Esophagus squamous epithelium (tissue), 5 donors: ENCODE results near the gene MAPK12. TPM values are rescaled to one million over a fixed set of nuclear protein-coding genes. Genes with fewer than 3 reads are reported as not detected.

Source experiments
- DNase-seq: peaks from one replicate; lab custom pipeline; 2025; lab: John Stamatoyannopoulos, UW
- H3K27ac ChIP-seq, 4 donors: fragments of 200-600 bp; sonication (generic); one replicate each; pipeline ENCODE4 v1.5.1; 2016 to 2019; ENCODE audit warnings: mild to moderate bottlenecking in 1 of 4
- H3K27me3 ChIP-seq, 4 donors: fragments of 200-600 bp; sonication (generic); 1 replicate in 3 of 4; 2 replicates in 1 of 4; pipeline versions ENCODE4 v1.5.1 to v1.6.0; 2017 to 2021; ENCODE audit warnings: antibody characterized with exemption in 1 of 4
- H3K36me3 ChIP-seq, 3 donors: fragments of 200-600 bp; sonication (generic); one replicate each; pipeline ENCODE4 v1.5.1; 2016 to 2019
- H3K4me1 ChIP-seq, 3 donors: fragments of 200-600 bp; sonication (generic); one replicate each; pipeline ENCODE4 v1.5.1; 2017 to 2019
- H3K4me3 ChIP-seq, 4 donors: fragments of 200-600 bp; sonication (generic); 1 replicate in 3 of 4; 2 replicates in 1 of 4; pipeline ENCODE4 v1.5.1; 2016 to 2019; ENCODE audit warnings: mild to moderate bottlenecking in 2 of 4, moderate library complexity in 1 of 4
- H3K9me3 ChIP-seq, 3 donors: fragments of 200-600 bp; sonication (generic); one replicate each; pipeline ENCODE4 v1.5.1; 2016 to 2019
- CTCF ChIP-seq, 6 experiments: fragments of 450-650 bp in 4 of 6; fragments of 200-600 bp in 2 of 6; sonication (generic) in 2 of 6; IDR thresholded peaks; one replicate each; pipeline ENCODE4 v1.5.1; 2016 to 2019; ENCODE audit warnings: antibody characterized with exemption in 6 of 6, mild to moderate bottlenecking in 4 of 6, moderate library complexity in 4 of 6
- POLR2A ChIP-seq, 4 donors: fragments of 450-650 bp; IDR thresholded peaks; one replicate each; pipeline ENCODE4 v1.6.1; 2017; ENCODE audit warnings: antibody characterized with exemption in 4 of 4, mild to moderate bottlenecking in 4 of 4, moderate library complexity in 3 of 4
- WGBS, 2 donors: methylation state at CpG; one replicate each; pipeline ENCODE4 v1.1.5; 2018; 5-methylcytosine and 5-hydroxymethylcytosine counted together
- intact Hi-C: fragments of 100-400 bp; cut with DNase I; formaldehyde crosslinking; loops from one replicate; pipeline ENCODE4 v1.15.0; 2022
- total RNA-seq, 4 donors: library from RNA; depleted of rRNA; stranded (reverse); fragments of >200 nt; gene quantifications; one replicate each; pipeline ENCODE4 v1.1.0, GENCODE V29; 2016
- donor health status: DM: yes; HTN: yes; CAD: no.

MAPK12 gene
- total RNA-seq, 4 donors from 2014 or later = 0.19 to 6.9 (median 2.3) TPM

DNA sequence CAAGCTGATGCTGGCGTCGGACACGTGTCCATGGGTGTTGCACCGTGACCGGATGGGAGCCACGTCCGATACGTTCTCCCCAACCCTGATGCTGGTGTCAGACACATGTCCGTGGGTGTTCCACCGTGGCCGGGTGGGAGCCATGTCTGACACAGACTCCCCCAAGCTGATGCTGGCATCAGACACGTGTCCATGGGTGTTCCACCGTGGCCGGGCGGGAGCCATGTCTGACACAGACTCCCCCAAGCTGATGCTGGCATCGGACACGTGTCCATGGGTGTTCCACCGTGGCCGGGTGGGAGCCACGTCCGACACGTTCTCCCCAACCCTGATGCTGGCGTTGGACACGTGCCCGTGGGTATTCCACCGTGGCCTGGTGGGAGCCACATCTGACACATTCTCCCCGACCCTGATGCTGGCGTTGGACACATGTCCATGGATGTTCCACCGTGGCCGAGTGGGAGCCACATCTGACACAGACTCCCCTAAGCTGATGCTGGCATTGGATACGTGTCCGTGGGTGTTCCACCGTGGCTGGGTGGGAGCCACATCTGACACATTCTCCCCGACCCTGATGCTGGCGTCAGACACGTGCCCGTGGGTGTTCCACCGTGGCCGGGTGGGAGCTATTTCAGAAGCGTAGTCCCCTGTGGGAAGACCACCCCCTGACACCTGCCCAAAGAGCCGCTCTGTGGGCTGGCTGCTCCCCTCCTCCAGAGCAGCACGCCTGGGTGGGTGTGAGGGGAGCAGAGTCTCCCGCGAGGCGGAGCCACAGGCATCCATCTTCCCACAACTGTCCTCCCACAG is 40.7 kb downstream of the MAPK12 start:
- intact Hi-C loops = no loop called here
- Histone ChIP-seq H3K27me3 (no peaks in the 10 kb centered on the region), H3K4me1 (peaks cover 0 to 11% (median 4%) of the 10 kb centered on the region in 3 donors), H3K27ac (no peak overlapping the region), H3K4me3 (no peak overlapping the region), H3K36me3 (peaks cover 66 to 98% (median 70%) of the 10 kb centered on the region in 3 donors), H3K9me3 (no peaks in the 10 kb centered on the region)
- TF ChIP-seq CTCF (IDR thresholded peaks at IDR 0.05) = no peak
- TF ChIP-seq POLR2A (IDR thresholded peaks at IDR 0.05) = no peak
- DNase-seq = no peak
- WGBS, 2 donors = 90 to 94% methylated on average over 10 to 14 of the region's 45 CpGs

GRCh38 chr22:50219800-50220602 is 41.5 kb downstream of the MAPK12 start:
- Histone ChIP-seq H3K27me3 (no peaks in the 10 kb centered on the region), H3K27ac (no peak overlapping the region), H3K9me3 (no peaks in the 10 kb centered on the region), H3K36me3 (peaks cover 67 to 98% (median 72%) of the 10 kb centered on the region in 3 donors), H3K4me1 (peaks cover 0 to 11% (median 4%) of the 10 kb centered on the region in 3 donors), H3K4me3 (no peak overlapping the region)
- intact Hi-C loops = loop anchor here (10.0 kb wide), 1 partner anchor 295 kb away; no protein-coding TSS in a partner anchor
- TF ChIP-seq POLR2A (IDR thresholded peaks at IDR 0.05) = no peak
- no peak for TF ChIP-seq CTCF (IDR thresholded peaks at IDR 0.05)
- 82 to 92% methylated on average over 8 to 15 of the region's 25 CpGs for WGBS, 2 donors
- DNase-seq = no peak

DNA sequence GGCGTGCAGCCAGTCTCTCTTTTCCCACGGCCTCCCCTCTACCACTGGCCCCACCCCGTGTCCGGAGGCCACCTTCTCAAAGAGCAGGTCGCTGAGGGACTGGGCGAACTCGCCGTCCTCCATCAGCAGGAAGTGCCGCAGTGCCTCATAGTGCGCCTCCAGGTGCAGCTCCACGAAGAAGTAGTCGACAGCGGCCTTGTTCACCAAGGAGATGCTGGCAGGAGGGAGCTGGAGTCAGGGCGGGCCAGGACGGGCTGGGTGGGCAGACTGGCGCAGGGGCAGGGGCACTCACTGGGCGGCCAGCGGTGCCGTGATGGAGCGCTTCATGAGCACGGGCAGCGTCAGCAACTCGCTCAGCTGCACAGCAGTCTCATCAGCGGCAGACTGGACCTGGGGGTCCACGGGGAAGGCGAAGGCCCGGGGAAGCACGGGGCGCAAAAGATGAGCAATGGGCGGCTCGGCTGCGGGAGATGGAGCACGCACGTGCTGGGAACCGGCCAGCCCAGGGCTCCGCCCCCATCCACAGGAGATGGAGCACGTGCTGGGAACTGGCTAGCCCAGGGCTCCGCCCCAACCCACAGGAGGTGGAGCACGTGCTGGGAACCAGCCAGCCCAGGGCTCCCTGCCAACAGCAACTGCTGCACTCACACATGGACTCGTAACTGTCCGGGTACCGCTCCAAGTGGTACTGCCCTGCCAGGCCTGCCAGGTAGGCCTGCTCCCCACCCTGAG is 42.3 kb downstream of the MAPK12 start:
- 59 to 100% methylated on average over 1 to 12 of the region's 42 CpGs for WGBS, 2 donors
- Histone ChIP-seq H3K36me3 (peaks cover 62 to 98% (median 70%) of the 10 kb centered on the region in 3 donors), H3K9me3 (no peaks in the 10 kb centered on the region), H3K4me1 (peaks cover 0 to 11% (median 4%) of the 10 kb centered on the region in 3 donors), H3K27me3 (no peaks in the 10 kb centered on the region), H3K4me3 (no peak overlapping the region), H3K27ac (no peak overlapping the region)
- no peak for TF ChIP-seq CTCF (IDR thresholded peaks at IDR 0.05)
- TF ChIP-seq POLR2A (IDR thresholded peaks at IDR 0.05) = no peak
- no peak for DNase-seq
- intact Hi-C loops = loop anchor here (10.0 kb wide), 1 partner anchor 294 kb away; no protein-coding TSS in a partner anchor

DNA sequence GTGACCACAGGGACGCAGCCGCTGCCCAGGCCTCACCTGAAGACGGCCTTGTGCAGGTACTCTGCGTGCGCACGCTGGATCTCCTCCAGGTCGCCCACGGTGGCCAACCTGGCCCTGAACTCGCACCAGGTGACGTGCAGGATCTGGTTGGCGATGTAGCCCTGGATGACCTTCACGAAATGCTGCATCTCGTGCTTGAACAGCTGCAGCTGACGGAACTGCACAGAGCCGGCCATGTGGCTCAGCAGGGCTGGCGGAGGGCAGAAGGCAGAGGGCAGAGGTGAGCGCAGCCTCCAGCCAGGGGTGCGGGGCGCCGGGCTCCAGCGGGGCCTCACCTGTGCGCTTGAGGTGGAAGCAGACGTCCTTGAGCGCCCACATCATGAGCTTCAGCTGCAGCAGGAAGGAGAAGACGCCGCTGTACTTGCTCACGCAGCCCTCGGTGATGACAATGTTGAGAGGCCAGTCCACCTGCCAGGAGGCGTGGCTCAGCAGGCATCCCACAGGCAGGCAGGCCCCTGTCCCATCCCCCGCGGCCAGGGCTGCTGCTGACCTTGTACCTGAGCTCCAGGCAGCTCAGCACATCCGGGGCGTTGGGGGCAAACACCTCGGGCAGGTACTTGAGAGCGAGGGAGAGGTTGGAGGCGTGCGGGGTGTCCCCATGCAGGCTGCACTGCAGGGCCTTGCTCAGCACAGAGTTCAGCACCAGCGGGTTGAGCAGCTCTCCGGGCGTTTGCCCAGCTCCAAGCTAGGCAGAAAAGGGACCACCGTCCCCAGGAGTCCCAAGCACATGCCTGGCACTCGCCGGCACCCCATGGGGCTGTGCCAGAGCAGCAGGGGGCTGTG is 43.1 kb downstream of the MAPK12 start:
- TF ChIP-seq POLR2A (IDR thresholded peaks at IDR 0.05) (no peak), CTCF (IDR thresholded peaks at IDR 0.05) (no peak)
- H3K27ac ChIP-seq = no peak overlapping the region
- WGBS, 2 donors = 67 to 71% methylated on average over 1 to 14 of the region's 43 CpGs
- intact Hi-C loops = loop anchor here (10.0 kb wide), 1 partner anchor 294 kb away; no protein-coding TSS in a partner anchor
- peaks cover 0 to 11% (median 4%) of the 10 kb centered on the region in 3 donors for H3K4me1 ChIP-seq
- no peaks in the 10 kb centered on the region for H3K9me3 ChIP-seq
- no peak for DNase-seq
- H3K4me3 ChIP-seq = no peak overlapping the region
- peaks cover 55 to 98% (median 66%) of the 10 kb centered on the region in 3 donors for H3K36me3 ChIP-seq
- no peaks in the 10 kb centered on the region for H3K27me3 ChIP-seq
